ENCODE data around the gene MAVS.
"Not testable (repeated sequence)": the region's sequence is repeated elsewhere in the genome, so short reads cannot be mapped to it uniquely, and the experiment has no call there.

MAVS gene

GRCh38 chr20:3854462-3854871 is 7.8 kb downstream of the MAVS start:
- no peak for DNase-seq (ENCODE audit: low read depth)

GRCh38 chr20:3857405-3857804 is 10.8 kb downstream of the MAVS start:
- no peak for DNase-seq (ENCODE audit: low read depth)

DNA sequence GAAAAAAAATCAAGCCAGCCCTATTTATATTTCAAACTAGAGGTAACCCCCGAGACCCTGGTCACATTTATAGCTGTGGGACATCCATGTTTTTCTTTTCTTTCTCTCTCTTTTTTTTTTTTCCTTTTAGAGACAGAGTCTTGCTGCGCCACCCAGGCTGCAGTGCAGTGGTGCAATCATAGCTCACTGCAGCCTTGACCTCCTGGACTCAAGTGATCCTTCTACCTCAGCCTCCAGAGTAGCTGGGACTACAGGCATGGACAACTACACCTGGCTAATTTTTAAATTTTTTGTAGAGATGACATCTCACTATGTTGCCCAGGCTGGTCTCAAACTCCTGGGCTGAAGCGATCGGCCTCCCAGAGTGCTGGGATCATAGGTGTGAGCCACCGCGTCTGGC is 12.1 kb downstream of the MAVS start:
- no peak for DNase-seq (ENCODE audit: low read depth)

- no peak for DNase-seq (ENCODE audit: low read depth)
Observed at GRCh38 chr20:3861191-3861590, 14.6 kb downstream of the MAVS start.

- DNase-seq (ENCODE audit: low read depth): no peak
Observed at GRCh38 chr20:3862333-3862732, 15.7 kb downstream of the MAVS start.

DNA sequence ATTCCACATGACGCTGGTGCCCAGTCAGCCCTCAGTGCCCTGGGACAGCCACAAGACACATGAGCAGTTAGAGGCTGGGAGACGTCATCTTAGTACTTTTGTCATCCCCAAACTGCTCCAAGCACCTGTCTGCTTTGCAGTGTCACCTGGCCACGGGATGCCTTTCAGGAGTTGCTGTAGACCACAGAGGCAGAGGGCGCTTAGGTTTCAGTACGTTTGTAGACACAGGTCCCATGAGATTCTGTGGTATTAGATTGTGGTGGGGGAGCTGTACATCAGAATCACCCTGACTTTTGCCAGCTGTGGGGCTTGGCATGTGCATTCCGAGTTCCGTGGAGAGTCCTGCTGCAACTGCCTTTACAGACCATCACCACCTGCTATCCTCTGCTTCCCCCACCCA is 16.7 kb downstream of the MAVS start:
- no peak for DNase-seq (ENCODE audit: low read depth)

DNA sequence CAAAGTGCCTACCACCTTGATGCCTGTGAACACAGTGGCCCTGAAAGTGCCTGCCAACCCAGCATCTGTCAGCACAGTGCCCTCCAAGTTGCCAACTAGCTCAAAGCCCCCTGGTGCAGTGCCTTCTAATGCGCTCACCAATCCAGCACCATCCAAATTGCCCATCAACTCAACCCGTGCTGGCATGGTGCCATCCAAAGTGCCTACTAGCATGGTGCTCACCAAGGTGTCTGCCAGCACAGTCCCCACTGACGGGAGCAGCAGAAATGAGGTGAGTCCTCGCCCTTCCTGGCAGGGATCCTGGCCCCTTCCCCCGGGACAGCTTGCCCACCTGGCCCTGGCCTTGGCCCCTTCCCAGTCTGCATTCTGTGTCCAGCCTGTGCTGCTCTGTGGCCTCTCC is 17.9 kb downstream of the MAVS start:
- DNase-seq (ENCODE audit: low read depth): no peak

DNA sequence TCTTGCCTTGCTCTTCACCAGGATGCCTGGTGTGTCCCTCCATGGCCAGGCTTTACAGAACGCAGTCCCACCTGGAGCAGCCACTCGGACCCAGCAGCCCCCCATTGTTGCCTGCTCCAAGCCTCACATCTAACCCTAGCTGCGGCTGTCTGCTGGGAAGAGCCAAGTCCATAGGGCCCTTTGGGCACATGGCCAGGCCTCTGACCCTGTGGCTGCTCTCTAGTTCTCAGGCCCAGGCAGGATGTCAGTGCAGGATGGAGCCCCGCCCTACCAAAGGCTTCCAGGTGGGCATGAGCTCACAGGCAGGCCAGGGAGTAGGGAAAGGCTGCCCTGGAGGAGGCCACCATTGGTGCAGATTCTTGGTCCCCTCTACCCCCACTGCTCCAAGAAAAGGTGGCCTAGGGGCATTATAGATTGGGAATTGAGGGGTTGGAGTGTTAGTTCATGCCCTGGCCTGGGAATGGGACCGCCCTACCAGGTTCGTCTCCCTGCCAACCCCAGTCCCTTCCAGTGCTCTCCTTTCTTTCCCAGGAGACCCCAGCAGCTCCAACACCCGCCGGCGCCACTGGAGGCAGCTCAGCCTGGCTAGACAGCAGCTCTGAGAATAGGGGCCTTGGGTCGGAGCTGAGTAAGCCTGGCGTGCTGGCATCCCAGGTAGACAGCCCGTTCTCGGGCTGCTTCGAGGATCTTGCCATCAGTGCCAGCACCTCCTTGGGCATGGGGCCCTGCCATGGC is 18.7 kb downstream of the MAVS start:
- DNase-seq (ENCODE audit: low read depth): no peak

- DNase-seq (ENCODE audit: low read depth): no peak
Observed at GRCh38 chr20:3865887-3866407, 19.3 kb downstream of the MAVS start.

GRCh38 chr20:3866464-3866863 is 19.8 kb downstream of the MAVS start:
- DNase-seq (ENCODE audit: low read depth): no peak

- no peak for DNase-seq (ENCODE audit: low read depth)
Observed at GRCh38 chr20:3867802-3868201, 21.2 kb downstream of the MAVS start.

DNA sequence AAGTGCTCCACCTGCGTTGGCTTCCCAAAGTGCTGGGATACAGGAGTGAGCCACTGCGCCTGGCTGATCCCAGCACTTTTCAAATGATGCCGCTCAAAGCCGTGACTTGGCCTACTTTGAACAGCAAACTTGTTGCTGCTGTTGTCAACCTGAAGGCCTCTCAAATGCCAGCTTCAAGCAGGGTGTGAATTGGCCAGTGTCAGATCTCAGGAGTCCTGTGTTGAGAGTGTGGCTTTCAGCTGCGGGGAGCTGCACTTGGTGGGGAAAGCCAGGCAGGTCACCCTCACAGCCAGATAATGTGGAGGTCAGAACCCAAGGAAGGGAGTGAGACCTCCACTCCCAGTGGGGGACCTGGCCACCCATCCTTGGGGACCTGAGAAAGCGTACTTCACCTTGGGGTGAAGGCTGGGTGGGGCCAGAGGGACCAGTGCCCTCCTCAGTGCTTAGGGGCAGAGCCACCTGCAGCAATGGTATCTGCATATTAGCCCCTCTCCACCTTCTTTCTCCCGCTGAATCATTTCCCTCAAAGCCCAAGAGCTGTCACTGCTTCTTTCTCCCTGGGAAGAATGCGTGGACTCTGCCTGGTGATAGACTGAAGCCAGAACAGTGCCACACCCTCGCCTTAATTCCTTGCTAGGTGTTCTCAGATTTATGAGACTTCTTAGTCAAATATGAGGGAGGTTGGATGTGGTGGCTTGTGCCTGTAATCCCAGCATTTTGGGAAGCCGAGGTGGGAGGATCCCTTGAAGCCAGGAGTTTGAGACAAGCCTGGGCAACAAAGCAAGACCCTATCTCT is 23.4 kb downstream of the MAVS start:
- DNase-seq (ENCODE audit: low read depth): no peak

DNA sequence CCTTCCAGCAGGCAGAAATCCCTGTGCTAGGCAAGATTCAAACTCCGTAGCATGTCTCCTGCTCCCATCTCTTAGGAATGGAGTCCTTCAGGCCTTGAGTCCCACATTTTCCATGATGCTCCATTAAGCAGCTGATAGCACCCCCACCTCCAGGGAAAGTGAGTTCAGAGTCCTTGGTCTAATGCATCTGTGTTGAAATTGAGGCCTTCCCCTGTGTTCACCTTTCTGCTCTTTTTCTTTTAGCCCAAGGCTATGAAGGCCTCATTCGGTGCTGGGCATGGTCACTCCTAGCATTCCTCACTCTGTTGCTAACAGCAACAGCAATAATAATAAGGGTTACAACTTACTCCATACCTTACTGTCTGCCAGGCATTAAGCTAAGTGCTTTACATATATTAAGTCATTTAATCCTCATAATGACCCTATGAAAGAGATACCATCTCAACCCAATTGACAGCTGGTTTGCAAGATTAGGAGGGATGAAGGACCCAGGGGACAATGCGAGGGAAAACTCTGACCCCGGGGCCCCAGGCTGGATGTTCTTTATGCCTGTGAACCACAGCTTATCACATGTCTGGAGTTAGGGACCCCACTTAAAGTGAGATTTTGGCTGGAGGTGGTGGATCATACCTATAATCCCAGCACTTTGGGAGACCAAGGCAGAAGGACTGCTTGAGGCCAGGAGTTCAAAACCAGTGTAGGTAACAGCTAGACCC is 25.1 kb downstream of the MAVS start:
- no peak for DNase-seq (ENCODE audit: low read depth)

- no peak for DNase-seq (ENCODE audit: low read depth)
Observed at GRCh38 chr20:3873507-3873906, 26.9 kb downstream of the MAVS start.

GRCh38 chr20:3874194-3874844 is 27.7 kb downstream of the MAVS start:
- no peak for DNase-seq (ENCODE audit: low read depth)

- no peak for DNase-seq (ENCODE audit: low read depth)
Observed at GRCh38 chr20:3875378-3875974, 28.8 kb downstream of the MAVS start.

DNA sequence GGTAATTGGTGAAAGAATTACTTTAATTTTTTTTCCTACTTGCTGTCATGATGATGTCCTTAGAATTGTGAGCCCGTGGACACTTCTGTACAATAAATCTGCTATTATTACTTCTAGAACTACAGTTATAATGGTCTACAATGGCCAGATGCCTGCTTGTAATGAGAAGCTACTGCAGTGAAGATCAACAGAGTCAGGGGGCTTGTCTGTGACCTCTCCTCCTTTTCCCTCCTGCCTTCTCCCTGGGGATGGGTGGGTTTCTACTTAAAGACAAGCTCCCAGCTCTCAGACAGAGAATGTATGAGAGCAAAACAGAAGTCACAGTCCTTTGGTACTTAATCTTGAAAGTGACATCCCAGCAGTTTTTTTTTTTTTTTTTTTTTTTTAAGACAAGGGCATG is 29.4 kb downstream of the MAVS start:
- no peak for DNase-seq (ENCODE audit: low read depth)

DNA sequence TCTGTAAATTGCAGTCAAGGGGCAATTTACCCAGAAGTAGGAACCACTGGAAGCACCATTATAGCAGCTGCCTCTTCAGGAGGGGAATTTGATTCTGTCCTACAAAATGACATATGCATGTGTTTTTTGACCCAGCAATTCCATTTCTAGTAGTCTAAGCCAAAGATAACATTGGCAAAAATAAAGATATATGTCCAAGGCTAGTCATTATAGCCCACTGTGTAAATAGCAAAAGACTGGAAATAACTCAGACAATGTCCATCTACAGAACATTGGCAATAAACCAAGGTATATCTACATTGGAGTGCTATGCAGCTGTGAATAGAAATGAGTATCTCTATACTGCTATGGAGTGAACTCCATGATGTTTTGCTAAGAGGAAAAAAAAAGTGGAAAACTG is 30.0 kb downstream of the MAVS start:
- no peak for DNase-seq (ENCODE audit: low read depth)

- DNase-seq (ENCODE audit: low read depth): not testable (repeated sequence)
Observed at GRCh38 chr20:3878921-3879274, 32.3 kb downstream of the MAVS start.

DNA sequence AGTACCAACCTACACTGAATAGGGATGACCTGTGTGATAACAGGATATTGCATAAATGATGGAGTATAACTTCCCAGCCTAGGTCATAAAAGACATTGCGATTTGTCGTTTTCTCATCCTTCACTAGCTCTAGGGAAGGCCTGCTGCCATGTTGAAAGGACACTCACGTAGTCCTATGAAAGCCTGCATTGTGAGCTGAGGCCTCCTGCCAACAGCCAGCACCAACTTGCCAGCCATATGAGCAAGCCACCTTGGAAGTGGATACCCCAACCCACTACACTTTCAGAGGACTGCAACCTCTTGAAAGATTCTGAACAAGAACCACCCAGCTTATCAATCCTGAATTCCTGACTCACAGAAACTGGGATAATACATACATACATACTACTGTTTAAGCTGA is 39.1 kb downstream of the MAVS start:
- DNase-seq (ENCODE audit: low read depth): no peak

- DNase-seq (ENCODE audit: low read depth): no peak
Observed at GRCh38 chr20:3887876-3888620, 41.4 kb downstream of the MAVS start.

Data from activated T-cell treated with anti-CD3 and anti-CD28 coated beads for 24 hours (primary cell).